ENCODE measurements around the gene RPS6KA2.

The RPS6KA2 gene

DNA sequence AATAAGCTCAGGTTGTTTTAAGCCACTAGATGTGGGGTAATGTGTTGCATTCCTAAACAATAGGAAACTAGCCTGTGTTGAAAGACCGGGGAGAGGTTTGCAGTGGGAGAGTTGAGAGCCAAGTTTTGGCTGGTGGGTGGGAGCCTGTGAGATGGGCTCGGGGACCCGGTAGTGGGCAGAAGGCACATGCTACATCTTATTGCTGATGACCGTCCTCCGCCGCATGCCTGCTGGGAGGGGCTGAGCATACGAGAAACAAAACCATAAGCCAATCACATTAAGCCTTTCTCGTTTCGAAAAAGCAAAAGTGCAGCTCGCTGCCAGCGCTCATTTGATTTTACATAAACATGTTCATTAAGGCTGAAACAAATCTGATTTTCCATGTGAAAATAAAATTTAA lies 186.9 kb downstream of the RPS6KA2 start:
- no peaks in the 10 kb centered on the region for H3K9me3 Mint-ChIP-seq
- peaks cover 43 to 60% of the 10 kb centered on the region in 2 donors for H3K27me3 Mint-ChIP-seq
- H3K27ac Mint-ChIP-seq, result no peak overlapping the region
- no peak overlapping the region for H3K4me3 Mint-ChIP-seq
- DNase-seq (no peak), ATAC-seq (replicated peaks) (no peak)
- H3K4me1 Mint-ChIP-seq, result peaks cover 12 to 29% of the 10 kb centered on the region in 2 donors
- H3K36me3 Mint-ChIP-seq, result peaks cover 10 to 22% of the 10 kb centered on the region in 2 donors

DNA sequence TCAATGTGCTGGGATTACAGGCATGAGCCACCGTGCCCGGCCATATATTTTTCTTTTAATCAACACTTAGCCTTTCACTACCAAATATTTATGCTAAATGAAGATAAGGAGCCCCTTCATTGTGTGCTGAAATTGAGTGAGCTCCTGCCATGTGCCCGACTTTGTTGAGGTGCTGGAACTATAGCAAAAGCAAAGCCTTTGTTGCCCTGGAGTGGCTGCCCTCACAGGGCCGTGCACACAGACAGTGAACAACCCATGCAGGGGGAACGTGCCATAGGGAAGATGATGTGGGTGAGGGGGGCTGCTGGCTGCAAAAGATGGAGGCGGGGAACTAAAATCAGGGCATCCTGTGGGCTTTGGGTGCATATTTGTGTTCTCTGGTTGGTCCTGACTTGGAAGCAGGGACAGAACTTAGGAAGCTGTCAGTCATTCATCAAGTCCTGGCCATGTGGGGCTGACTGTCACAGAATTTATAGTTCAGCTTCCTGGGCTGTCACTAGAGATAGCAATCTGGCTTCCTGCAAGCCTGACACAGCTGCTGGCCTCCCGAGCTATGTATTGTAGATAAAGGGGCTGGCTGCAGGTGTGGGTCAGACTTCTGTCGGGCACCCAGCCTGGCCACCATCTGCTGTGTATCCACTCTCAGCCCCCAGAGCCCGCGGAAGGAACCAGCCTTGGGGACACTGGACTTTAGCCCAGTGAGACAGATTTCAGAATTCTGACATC lies 187.5 kb downstream of the RPS6KA2 start:
- peaks cover 43 to 59% of the 10 kb centered on the region in 2 donors for H3K27me3 Mint-ChIP-seq
- peak overlapping the region; percentile 14 for H3K27ac Mint-ChIP-seq
- DNase-seq (no peak), ATAC-seq (replicated peaks) (no peak)
- peaks cover 10 to 22% of the 10 kb centered on the region in 2 donors for H3K36me3 Mint-ChIP-seq
- H3K4me1 Mint-ChIP-seq, result peaks cover 12 to 29% of the 10 kb centered on the region in 2 donors
- H3K4me3 Mint-ChIP-seq, result no peak overlapping the region
- no peaks in the 10 kb centered on the region for H3K9me3 Mint-ChIP-seq

DNA sequence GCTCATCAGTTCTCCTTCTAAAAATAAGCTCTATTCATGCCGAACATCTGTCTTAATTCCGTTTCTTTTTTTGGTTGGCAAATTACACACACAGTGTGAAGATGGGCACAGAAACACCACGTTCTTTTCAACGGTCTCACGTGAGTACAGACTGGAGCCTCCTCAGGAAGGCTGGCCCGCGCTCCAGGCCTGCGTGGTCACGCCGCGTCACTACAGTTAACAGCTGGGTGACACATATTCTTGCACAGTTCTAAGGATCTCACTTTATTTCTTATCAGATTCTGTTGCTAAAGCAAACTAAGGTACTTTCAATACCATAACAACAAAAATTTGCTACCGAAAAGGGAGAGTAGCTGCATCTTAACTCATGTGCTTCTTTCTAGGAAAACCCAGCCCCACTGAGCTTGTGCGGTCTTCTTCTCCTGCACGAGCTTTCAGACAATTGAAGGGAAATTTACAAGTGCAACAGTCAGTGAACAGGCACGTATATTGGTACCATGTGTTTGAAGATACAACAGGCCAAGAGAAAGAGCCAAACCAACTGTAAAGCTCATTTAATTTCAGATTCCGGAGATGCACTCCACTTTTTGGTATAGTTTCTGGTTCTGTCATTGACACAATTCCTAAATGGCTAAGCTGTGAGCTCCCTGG lies 188.7 kb downstream of the RPS6KA2 start:
- Mint-ChIP-seq H3K27ac (no peak overlapping the region), H3K36me3 (peaks cover 7 to 22% of the 10 kb centered on the region in 2 donors)

DNA sequence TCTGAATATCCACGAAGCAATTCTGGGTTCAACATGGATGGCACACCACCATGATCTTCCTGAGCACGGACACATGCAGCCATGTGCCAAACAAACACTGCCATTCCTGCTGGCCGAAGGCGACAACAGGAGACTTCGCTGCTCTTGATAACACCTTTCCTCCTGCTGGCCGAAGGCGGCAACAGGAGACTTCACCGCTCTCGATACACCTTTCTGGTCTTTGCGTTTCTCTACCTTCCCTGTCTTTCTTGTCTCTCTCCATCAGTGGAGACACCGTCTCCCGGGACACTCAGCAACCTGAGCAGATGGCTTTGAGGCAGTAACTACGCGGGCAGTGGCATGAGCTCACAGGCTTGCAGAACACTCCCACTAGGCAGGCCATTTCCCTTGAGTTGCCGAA lies 189.4 kb downstream of the RPS6KA2 start:
- no peak overlapping the region for H3K27ac Mint-ChIP-seq
- H3K27me3 Mint-ChIP-seq, result peaks cover 39 to 54% of the 10 kb centered on the region in 2 donors
- H3K9me3 Mint-ChIP-seq, result no peaks in the 10 kb centered on the region
- peaks cover 9 to 29% of the 10 kb centered on the region in 2 donors for H3K4me1 Mint-ChIP-seq
- DNase-seq (no peak), ATAC-seq (replicated peaks) (no peak)
- peaks cover 7 to 22% of the 10 kb centered on the region in 2 donors for H3K36me3 Mint-ChIP-seq
- no peak overlapping the region for H3K4me3 Mint-ChIP-seq

More for the DNA sequence above, 188.7 kb downstream of the RPS6KA2 start:
- peaks cover 12 to 29% of the 10 kb centered on the region in 2 donors for H3K4me1 Mint-ChIP-seq
- no peak overlapping the region for H3K4me3 Mint-ChIP-seq
- no peak for ATAC-seq (replicated peaks)
- no peaks in the 10 kb centered on the region for H3K9me3 Mint-ChIP-seq
- DNase-seq, result no peak
- peaks cover 39 to 54% of the 10 kb centered on the region in 2 donors for H3K27me3 Mint-ChIP-seq

DNA sequence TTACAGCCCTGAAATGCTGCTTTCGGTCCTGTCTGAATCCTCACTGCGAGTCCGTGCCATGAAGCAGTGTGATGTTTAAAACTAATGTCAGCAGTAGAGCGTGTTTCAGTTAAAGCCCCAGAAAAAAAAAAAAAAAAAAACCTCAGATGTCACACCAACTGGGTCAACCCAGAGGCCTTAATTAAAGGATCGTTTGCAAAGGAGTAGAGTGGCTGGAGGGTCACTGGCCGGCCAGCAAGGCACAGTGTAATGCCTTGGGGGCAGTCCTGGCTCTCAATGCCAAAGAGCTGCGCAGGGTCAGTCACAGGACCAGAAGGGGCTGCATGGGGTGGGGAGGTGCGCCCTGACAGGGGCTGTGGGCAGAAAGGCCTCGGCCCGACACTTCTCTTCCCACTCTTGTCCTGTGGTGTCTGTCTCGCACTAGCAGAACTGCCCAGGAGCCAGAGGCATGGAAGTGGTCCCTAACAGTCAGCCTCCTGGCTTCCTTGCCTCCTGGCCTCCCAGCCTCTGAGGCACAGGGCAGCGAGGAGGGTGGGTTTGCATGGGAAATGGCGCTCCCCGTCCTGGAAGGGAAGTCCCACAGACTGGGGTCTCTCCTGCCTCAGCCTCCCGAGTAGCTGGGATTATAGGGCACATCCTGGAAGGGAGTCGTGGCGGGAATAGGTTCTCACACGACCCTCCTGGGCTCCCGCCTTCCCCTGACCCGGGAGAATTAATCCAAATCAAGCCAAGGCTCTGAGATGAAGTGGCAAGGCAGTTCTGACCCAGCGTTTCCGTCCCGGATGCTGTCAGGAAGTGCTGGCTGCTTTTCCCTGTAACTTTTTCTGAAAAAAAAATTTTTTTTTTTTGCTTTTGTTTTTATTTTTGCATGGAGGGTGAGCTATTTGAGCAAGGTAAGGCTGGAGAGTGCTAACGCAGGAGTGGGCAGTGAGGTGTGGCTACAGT lies 190.6 kb downstream of the RPS6KA2 start:
- Mint-ChIP-seq H3K4me3 (no peak overlapping the region), H3K36me3 (peaks cover 15 to 31% of the 10 kb centered on the region in 2 donors), H3K27ac (no peak overlapping the region), H3K9me3 (no peaks in the 10 kb centered on the region), H3K27me3 (peaks cover 36 to 45% of the 10 kb centered on the region in 2 donors), H3K4me1 (peaks cover 8 to 21% of the 10 kb centered on the region in 2 donors)
- DNase-seq (no peak), ATAC-seq (replicated peaks) (no peak)

DNA sequence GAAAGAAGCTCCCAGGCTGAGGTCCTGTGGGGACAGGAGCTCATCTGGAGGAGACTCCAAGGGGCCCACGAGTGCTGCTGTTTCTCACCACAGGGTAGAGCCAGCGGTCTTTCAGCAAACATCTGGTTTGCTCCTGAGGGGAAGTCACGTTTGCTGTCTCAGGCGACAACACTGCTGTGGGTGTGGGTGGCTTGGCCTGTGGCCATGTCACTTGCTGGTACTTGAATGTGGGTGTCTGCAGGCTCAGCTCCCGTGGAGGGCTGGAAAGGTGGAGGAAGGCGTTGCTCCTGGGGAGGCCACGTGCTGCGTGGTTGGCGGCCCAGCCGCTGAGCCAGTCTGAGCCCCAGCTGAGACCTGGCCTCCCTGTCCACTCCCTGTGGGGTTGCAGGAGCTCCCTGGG lies 191.5 kb downstream of the RPS6KA2 start:
- DNase-seq (no peak), ATAC-seq (replicated peaks) (peak; percentile 61 to 63)
- Mint-ChIP-seq H3K36me3 (peaks cover 19 to 28% of the 10 kb centered on the region in 2 donors), H3K27me3 (peaks cover 27 to 36% of the 10 kb centered on the region in 2 donors), H3K27ac (peak overlapping the region; percentile 79), H3K4me1 (peaks cover 8 to 18% of the 10 kb centered on the region in 2 donors), H3K4me3 (no peak overlapping the region), H3K9me3 (no peaks in the 10 kb centered on the region)

DNA sequence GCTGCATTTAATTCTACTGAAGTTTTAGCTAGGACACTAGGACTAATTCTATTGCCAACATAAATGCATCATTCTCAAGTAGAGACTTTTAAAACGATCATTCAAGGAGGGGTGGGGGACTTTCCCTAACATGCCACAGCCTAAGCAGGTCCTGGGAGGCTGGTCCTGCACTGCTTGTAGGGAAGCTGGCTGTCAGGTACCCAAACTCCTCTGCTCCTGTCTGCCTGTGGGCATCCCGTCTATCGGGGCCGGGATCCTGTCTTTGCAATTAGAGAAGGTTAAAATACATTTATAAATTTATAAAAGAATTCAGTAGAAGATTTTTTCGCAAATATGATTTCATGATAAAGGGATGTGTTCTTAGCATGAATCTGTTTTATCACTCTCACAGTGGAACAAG lies 192.7 kb downstream of the RPS6KA2 start:
- H3K9me3 Mint-ChIP-seq, result no peaks in the 10 kb centered on the region
- H3K4me1 Mint-ChIP-seq, result peaks cover 6 to 10% of the 10 kb centered on the region in 2 donors
- H3K27ac Mint-ChIP-seq, result no peak overlapping the region
- H3K4me3 Mint-ChIP-seq, result no peak overlapping the region
- ATAC-seq (replicated peaks) (no peak), DNase-seq (no peak)
- H3K27me3 Mint-ChIP-seq, result peaks cover 19 to 25% of the 10 kb centered on the region in 2 donors
- peaks cover 24 to 30% of the 10 kb centered on the region in 2 donors for H3K36me3 Mint-ChIP-seq

DNA sequence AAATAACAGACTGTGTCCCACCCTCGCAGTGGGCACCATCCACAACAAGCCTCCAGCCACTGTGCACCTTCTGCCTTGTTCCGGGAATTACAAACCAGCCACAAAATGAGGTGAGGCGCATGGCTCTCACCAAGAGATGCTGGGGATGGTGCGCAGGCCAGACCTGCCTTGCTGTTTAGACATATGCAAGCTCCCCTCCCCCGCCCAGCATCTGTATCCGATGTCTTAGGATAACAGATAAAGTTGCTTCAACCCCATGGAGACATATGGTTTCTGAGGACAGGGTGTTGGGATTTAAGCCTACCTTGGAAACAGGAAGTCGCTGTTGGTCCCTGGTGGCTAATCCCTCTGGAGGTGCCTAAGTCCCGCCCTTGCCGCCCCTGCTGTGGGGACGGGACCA lies 194.0 kb downstream of the RPS6KA2 start:
- no peak for ATAC-seq (replicated peaks)
- Mint-ChIP-seq H3K27ac (no peak overlapping the region), H3K4me3 (no peak overlapping the region), H3K9me3 (peaks cover 0 to 3% of the 10 kb centered on the region in 2 donors), H3K36me3 (peaks cover 27 to 31% of the 10 kb centered on the region in 2 donors), H3K4me1 (peaks cover 6 to 8% of the 10 kb centered on the region in 2 donors), H3K27me3 (peaks cover 11 to 19% of the 10 kb centered on the region in 2 donors)
- DNase-seq, result no peak

DNA sequence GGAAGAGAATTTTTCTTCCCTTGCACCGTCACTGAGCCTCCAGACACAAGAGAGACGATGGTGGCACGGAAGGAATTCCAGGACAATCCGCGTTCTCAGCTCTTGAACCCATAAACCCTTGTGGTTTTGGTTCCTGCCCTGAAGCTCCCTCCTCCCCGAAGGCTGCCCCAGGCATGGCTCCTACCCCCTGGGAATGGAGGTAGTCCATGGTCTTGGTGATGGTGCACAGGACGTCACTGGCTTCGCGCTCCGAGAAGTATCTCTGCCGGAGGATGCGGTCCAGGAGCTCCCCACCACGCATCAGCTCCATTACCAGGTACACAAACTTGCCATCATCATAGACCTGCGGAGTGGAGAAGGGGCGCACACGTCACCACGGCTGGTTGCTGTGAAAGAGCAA lies 196.8 kb downstream of the RPS6KA2 start:
- DNase-seq (no peak), ATAC-seq (replicated peaks) (no peak)
- H3K36me3 Mint-ChIP-seq, result peaks cover 23 to 24% of the 10 kb centered on the region in 2 donors
- H3K9me3 Mint-ChIP-seq, result peaks cover 0 to 3% of the 10 kb centered on the region in 2 donors
- peaks cover 0 to 2% of the 10 kb centered on the region in 2 donors for H3K27me3 Mint-ChIP-seq
- H3K4me3 Mint-ChIP-seq, result no peak overlapping the region
- no peak overlapping the region for H3K27ac Mint-ChIP-seq
- peaks cover 0 to under 1% of the 10 kb centered on the region in 2 donors for H3K4me1 Mint-ChIP-seq

DNA sequence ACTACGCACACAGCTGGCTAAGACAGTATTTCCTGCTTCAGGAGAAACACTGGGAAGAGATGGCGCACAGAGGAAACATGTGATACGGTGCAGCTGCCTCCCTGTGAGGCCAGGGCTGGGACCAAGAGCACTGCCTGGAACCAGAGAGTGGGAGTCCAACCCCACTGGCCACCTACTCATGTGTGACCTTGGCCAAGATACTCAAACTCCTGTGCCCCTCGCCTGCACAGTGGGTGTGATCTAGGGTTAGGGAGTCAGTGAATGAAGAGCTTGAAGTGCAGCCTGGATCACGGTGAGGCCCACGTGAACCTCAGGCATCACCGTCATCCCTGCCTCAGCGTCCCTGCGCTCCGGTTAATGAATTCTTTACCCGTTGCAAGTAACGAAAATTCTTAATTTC lies 202.6 kb downstream of the RPS6KA2 start:
- Mint-ChIP-seq H3K27me3 (no peaks in the 10 kb centered on the region), H3K9me3 (peaks cover 0 to 3% of the 10 kb centered on the region in 2 donors), H3K4me1 (peaks cover 0 to under 1% of the 10 kb centered on the region in 2 donors), H3K27ac (no peak overlapping the region), H3K36me3 (peaks cover 23 to 25% of the 10 kb centered on the region in 2 donors), H3K4me3 (no peak overlapping the region)
- DNase-seq (no peak), ATAC-seq (replicated peaks) (no peak)

DNA sequence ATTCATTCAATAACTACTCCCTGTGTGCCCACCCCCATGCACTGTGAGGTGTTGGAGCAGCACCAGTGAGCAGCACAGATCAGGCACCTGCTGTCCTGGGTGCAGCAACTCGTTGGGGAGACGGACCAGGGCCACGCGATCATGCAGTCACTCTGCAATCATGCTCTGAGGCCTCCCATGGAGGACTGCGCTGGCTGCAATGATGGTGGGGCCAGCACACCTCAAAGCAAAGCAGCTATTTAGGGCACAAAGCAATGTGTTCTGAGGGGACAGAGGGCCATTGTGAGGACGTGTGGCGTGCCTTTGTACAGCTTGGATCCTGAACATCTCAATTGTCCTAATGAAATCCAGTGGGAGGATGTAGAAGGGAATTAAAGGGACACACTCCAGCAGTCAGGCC lies 203.3 kb downstream of the RPS6KA2 start:
- no peak overlapping the region for H3K27ac Mint-ChIP-seq
- peaks cover 0 to 5% of the 10 kb centered on the region in 2 donors for H3K4me1 Mint-ChIP-seq
- H3K27me3 Mint-ChIP-seq, result no peaks in the 10 kb centered on the region
- H3K4me3 Mint-ChIP-seq, result no peak overlapping the region
- peaks cover 21 to 24% of the 10 kb centered on the region in 2 donors for H3K36me3 Mint-ChIP-seq
- H3K9me3 Mint-ChIP-seq, result peaks cover 0 to 1% of the 10 kb centered on the region in 2 donors
- no peak for ATAC-seq (replicated peaks)
- DNase-seq, result no peak

DNA sequence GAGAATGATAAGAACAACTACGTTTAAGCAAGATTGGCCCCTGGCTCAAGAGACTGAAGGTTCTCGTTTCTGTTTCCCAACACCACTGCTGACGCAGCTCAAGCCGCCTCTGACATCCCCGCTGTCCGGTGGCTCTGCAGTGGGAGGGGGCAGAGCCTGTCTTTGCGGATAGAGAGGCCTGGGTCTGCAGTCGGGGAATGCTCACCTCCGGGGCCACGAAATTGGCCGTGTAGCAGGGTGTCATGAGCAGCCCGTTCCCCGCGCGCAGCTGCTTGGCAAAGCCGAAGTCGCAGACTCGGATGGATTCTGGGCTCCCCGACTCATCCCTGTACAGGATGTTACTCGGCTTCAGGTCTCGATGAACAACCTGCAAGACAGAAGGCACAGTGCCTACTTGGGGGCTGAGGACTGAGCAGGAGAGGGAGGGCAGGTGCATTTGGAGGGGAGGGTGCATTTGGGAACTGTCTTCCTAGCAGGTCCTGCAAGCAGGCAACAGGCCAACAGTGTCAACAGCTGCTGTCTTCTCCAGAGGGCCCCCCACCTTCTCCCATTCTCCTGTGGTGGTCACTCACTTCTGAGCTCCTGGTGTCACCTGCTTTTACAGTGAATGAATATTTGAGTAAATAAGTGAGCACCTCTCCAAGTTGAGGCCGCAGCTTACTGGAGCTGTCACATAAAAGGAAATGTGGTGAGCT lies 203.9 kb downstream of the RPS6KA2 start:
- Mint-ChIP-seq H3K4me1 (peaks cover 0 to 5% of the 10 kb centered on the region in 2 donors), H3K9me3 (no peaks in the 10 kb centered on the region), H3K36me3 (peaks cover 24 to 27% of the 10 kb centered on the region in 2 donors), H3K27me3 (no peaks in the 10 kb centered on the region), H3K27ac (no peak overlapping the region), H3K4me3 (no peak overlapping the region)
- DNase-seq, result no peak
- no peak for ATAC-seq (replicated peaks)

DNA sequence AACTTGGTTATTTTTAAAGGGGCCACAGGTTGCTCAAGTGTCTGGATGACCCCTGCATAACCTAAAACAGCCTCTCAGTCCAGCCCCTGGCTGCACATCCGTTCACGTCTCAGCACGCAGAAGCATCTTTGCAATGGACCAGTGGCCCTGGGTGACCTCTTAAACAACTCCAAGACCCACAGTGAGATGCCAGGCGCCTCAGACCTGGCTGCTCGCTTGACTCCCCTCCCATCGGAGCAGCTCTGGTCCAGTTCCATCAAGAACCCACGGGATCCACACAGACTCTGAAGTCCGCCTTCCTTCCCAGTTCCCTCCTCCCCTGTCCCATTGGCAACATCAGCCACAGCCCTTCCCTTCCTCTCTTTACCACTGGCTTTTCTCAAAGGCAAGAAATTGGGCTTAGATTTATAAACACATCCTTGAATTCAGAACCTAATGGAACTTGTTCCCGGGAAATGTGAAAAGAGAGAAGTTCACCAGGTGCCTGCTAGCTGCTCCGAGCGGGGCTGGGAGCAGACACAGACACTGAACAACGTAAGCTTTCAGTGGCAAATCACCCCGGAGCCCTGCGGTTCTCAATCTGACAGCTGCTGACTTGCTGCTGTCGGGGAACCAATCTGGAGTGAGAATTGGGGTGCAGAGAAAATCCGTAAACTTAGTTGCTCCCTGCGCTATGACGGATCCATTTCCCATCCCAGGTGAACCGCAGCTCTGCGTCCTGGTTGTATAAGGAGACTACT lies 204.7 kb downstream of the RPS6KA2 start:
- Mint-ChIP-seq H3K4me3 (no peak overlapping the region), H3K9me3 (no peaks in the 10 kb centered on the region), H3K27ac (no peak overlapping the region), H3K27me3 (no peaks in the 10 kb centered on the region), H3K36me3 (peaks cover 26 to 31% of the 10 kb centered on the region in 2 donors), H3K4me1 (peaks cover 0 to 5% of the 10 kb centered on the region in 2 donors)
- no peak for ATAC-seq (replicated peaks)
- DNase-seq, result no peak
